OCI-LY7 (cell line): ENCODE results near the gene MAN1C1.
A peak's percentile ranks its signal among the peaks of the same experiment; 100 is the strongest.

ENCODE experiments used
- EZH2phosphoT487 ChIP-seq: fragments of 200-600 bp; sonication (generic); IDR thresholded peaks from 2 replicates; pipeline ENCODE4 v1.6.1; 2018; ENCODE audit warnings: low read depth, borderline replicate concordance, mild to moderate bottlenecking, mixed run types, antibody characterized with exemption, low read length, moderate library complexity, mixed read lengths
- TF ChIP-seq, protein P1 (sequence below): fragments of 200-600 bp; sonication (generic); conservative IDR thresholded peaks from 2 replicates; pipeline ENCODE4 v1.5.1; 2014; ENCODE audit warnings: mild to moderate bottlenecking, antibody characterized with exemption, low read length, moderate library complexity, mixed read lengths

DNA sequence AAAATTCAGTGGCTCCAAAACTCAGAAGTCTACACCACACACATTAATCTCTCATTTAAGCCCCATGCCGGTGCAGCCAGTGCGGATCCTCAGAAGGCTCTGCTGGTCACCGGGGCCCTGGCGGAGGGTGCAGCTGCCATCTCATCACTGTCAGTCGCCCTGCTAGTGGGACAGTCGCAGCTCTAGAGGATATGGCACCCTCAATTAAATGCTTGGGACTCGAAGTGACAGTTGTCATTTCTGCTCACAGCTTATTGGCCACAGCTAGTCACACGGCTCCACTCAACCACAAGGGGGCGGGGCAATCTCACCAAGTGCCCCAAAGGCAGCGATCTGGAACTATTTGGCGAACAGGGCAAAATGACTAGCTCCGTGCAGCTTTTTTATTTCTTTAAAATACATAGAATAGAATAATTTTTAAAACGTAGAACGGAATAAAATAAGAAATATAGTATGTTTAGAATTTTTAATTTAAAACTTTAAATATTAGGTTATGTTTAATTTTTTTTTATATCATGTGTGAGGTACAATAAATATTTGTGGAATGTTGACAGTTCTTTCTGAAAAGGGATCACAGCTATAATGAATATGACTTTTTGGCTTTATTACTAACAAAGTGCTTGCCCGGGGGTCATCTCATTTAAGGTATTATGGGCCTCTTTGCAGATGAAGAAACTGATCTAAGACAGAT lies 8.0 kb upstream of the MAN1C1 start:
- TF ChIP-seq, protein P1, sequence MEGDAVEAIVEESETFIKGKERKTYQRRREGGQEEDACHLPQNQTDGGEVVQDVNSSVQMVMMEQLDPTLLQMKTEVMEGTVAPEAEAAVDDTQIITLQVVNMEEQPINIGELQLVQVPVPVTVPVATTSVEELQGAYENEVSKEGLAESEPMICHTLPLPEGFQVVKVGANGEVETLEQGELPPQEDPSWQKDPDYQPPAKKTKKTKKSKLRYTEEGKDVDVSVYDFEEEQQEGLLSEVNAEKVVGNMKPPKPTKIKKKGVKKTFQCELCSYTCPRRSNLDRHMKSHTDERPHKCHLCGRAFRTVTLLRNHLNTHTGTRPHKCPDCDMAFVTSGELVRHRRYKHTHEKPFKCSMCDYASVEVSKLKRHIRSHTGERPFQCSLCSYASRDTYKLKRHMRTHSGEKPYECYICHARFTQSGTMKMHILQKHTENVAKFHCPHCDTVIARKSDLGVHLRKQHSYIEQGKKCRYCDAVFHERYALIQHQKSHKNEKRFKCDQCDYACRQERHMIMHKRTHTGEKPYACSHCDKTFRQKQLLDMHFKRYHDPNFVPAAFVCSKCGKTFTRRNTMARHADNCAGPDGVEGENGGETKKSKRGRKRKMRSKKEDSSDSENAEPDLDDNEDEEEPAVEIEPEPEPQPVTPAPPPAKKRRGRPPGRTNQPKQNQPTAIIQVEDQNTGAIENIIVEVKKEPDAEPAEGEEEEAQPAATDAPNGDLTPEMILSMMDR, result peak; percentile 53; the same call in 1 of the 2 replicates
- TF ChIP-seq EZH2phosphoT487, result no peak
